GM23338 (cell line): ENCODE results near the gene EMD. TPM values are rescaled to one million over a fixed set of nuclear protein-coding genes. Genes with fewer than 3 reads are reported as not detected.

Experiments used
- ATAC-seq: fragments of 200-7000 bp; cut with Tn5 transposase; 3 replicates; pipeline ENCODE4 v1.9.1; 2020
- DNase-seq: peaks from one replicate; pipeline ENCODE4 v3.0.0-alpha.2; 2015; ENCODE audit warnings: low spot score
- H2AFZ ChIP-seq: fragments of 200-600 bp; sonication (generic); 2 replicates; pipeline ENCODE4 v1.8.0; 2016; ENCODE audit warnings: antibody characterized with exemption, mild to moderate bottlenecking, moderate library complexity
- H3F3A ChIP-seq: fragments of 200-600 bp; sonication (generic); replicated peaks from 2 replicates; pipeline ENCODE4 v1.8.0; 2017; ENCODE audit warnings: antibody characterized with exemption, mixed run types, low read depth
- H3K27ac ChIP-seq: fragments of 200-600 bp; sonication (generic); 2 replicates; pipeline ENCODE4 v1.6.1; 2016; ENCODE audit warnings: low read depth
- H3K27me3 ChIP-seq: fragments of 200-600 bp; sonication (generic); 2 replicates; pipeline ENCODE4 v1.8.0; 2016; ENCODE audit warnings: mild to moderate bottlenecking, mixed run types, moderate library complexity; ENCODE audit not compliant: insufficient read depth
- H3K36me3 ChIP-seq: fragments of 200-600 bp; sonication (generic); 2 replicates; pipeline ENCODE4 v1.8.0; 2016; ENCODE audit warnings: mild to moderate bottlenecking; ENCODE audit not compliant: insufficient read depth
- H3K4me1 ChIP-seq: fragments of 200-600 bp; sonication (generic); 2 replicates; pipeline ENCODE4 v1.8.0; 2016; ENCODE audit warnings: mild to moderate bottlenecking, moderate library complexity; ENCODE audit not compliant: insufficient read depth
- H3K4me2 ChIP-seq: fragments of 200-600 bp; sonication (generic); 2 replicates; pipeline ENCODE4 v1.7.1; 2017; ENCODE audit warnings: mixed run types
- H3K4me3 ChIP-seq: fragments of 200-600 bp; sonication (generic); 2 replicates; pipeline ENCODE4 v1.6.1; 2016; ENCODE audit warnings: mixed run types
- H3K79me2 ChIP-seq: fragments of 200-600 bp; sonication (generic); replicated peaks from 2 replicates; pipeline ENCODE4 v1.8.0; 2017; ENCODE audit warnings: mild to moderate bottlenecking; ENCODE audit not compliant: insufficient read depth
- H3K9me2 ChIP-seq: fragments of 200-600 bp; sonication (generic); 2 replicates; pipeline ENCODE4 v1.8.0; 2017; ENCODE audit not compliant: insufficient read depth
- H4K20me1 ChIP-seq: fragments of 200-600 bp; sonication (generic); replicated peaks from 2 replicates; pipeline ENCODE4 v1.8.0; 2017; ENCODE audit warnings: mild to moderate bottlenecking; ENCODE audit not compliant: insufficient read depth
- H3K27ac Mint-ChIP-seq: 2 replicates; pipeline ENCODE4 v1.8.0; 2020; ENCODE audit warnings: inconsistent platforms, mild to moderate bottlenecking, moderate library complexity, mixed read lengths
- H3K27me3 Mint-ChIP-seq: 3 replicates; pipeline ENCODE4 v1.8.0; 2022; ENCODE audit warnings: low read depth, mild to moderate bottlenecking, moderate library complexity, mixed read lengths, inconsistent platforms; ENCODE audit not compliant: insufficient read depth, poor library complexity
- H3K36me3 Mint-ChIP-seq: 3 replicates; pipeline ENCODE4 v1.8.0; 2021; ENCODE audit warnings: low read depth, mild to moderate bottlenecking, inconsistent platforms, moderate library complexity, mixed read lengths
- H3K4me1 Mint-ChIP-seq: 3 replicates; pipeline ENCODE4 v1.8.0; 2020; ENCODE audit warnings: mild to moderate bottlenecking, inconsistent platforms, mixed read lengths
- H3K4me3 Mint-ChIP-seq: 3 replicates; pipeline ENCODE4 v1.8.0; 2021; ENCODE audit warnings: moderate library complexity, mild to moderate bottlenecking, inconsistent platforms, mixed read lengths
- H3K9me3 Mint-ChIP-seq: 3 replicates; pipeline ENCODE4 v1.8.0; 2020; ENCODE audit warnings: moderate library complexity, mild to moderate bottlenecking, inconsistent platforms, mixed read lengths
- CTCF ChIP-seq, 2 experiments: fragments of 200-600 bp in 1 of 2; sonication (generic) in 1 of 2; conservative IDR thresholded peaks; 2 replicates each; pipeline versions ENCODE4 v1.5.1 to v1.6.1; 2016 to 2017; ENCODE audit warnings: antibody characterized with exemption in 2 of 2, low read depth in 2 of 2, mild to moderate bottlenecking in 2 of 2, moderate library complexity in 1 of 2
- EZH2 ChIP-seq: fragments of 200-600 bp; sonication (generic); IDR thresholded peaks from one replicate; pipeline ENCODE4 v1.8.0; 2017; ENCODE audit warnings: antibody characterized with exemption, mild to moderate bottlenecking, low read depth; ENCODE audit not compliant: unreplicated experiment
- EZH2phosphoT487 ChIP-seq: fragments of 200-600 bp; sonication (generic); IDR thresholded peaks from one replicate; pipeline ENCODE4 v1.8.1; 2018; ENCODE audit warnings: antibody characterized with exemption; ENCODE audit not compliant: unreplicated experiment
- JUNB ChIP-seq: IDR thresholded peaks from one replicate; pipeline ENCODE4 v1.6.1; 2016; ENCODE audit warnings: antibody characterized with exemption; ENCODE audit not compliant: unreplicated experiment
- POLR2AphosphoS5 ChIP-seq: IDR thresholded peaks from 2 replicates; pipeline ENCODE4 v1.6.1; 2016; ENCODE audit warnings: antibody characterized with exemption, low read depth
- REST ChIP-seq: IDR thresholded peaks from one replicate; pipeline ENCODE4 v1.6.1; 2018; ENCODE audit warnings: antibody characterized with exemption; ENCODE audit not compliant: unreplicated experiment
- ZNF114 ChIP-seq: fragments of 250-450 bp; sonication (Bioruptor Pico); IDR thresholded peaks from 2 replicates; pipeline ENCODE4 v1.5.0; 2020; ENCODE audit warnings: mild to moderate bottlenecking, moderate library complexity
- ZNF331 ChIP-seq: fragments of 250-450 bp; sonication (Bioruptor Pico); IDR thresholded peaks from 2 replicates; pipeline ENCODE4 v1.5.0; 2020; ENCODE audit warnings: low read depth, mild to moderate bottlenecking, moderate library complexity
- ZNF462 ChIP-seq: fragments of 250-450 bp; sonication (Bioruptor Pico); IDR thresholded peaks from 2 replicates; pipeline ENCODE4 v1.5.0; 2020; ENCODE audit warnings: mild to moderate bottlenecking, moderate library complexity
- polyA plus RNA-seq: library from polyadenylated mRNA; unstranded; fragments of >200 nt; fragmentation: Nextera tagmentation; extraction: Ambion mirVana; gene quantifications from 2 replicates; pipeline ENCODE4 v1.2.1, GENCODE V29; 2016
- total RNA-seq: library from RNA; depleted of rRNA; stranded (reverse); fragments of >200 nt; shearing (Covaris generic); gene quantifications from 2 replicates; pipeline ENCODE4 v1.2.3, GENCODE V29; 2014

EMD gene
- total and polyA plus RNA-seq, 2 experiments from 2014 or later = 74.2 to 78.6 TPM

DNA sequence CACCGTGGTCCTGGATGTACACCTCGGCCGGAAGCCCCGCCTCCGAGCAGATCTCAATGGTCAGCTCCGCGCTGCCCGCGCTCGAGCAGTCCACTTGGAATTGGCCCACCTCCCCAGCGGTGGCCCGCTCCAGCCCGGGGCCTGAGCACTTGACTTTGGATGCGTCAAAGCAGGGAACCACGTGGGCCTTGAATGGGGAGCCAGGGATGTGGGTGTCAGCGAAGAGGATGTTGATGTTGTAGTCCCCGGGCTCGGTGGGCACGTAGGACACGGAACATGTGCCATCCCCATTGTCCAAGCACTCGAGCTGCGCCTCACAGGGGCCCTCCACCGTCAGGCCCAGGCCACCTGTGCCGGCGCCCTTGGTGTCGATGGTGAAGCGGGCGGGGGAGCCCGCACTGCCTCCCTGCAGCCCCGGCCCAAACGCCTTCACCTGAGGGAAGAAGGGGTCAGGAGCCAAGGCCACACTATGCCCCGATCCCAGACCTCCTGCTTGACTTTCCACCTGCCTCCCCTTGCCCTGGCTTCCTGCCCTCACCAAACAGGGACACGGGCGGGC lies 18.9 kb upstream of the EMD start:
- no peaks in the 10 kb centered on the region for H3K27me3 ChIP-seq
- no peak overlapping the region for H3K4me3 ChIP-seq
- peaks cover 20% of the 10 kb centered on the region for H3K36me3 ChIP-seq
- Mint-ChIP-seq H3K36me3 (peaks cover 79% of the 10 kb centered on the region), H3K4me1 (no peaks in the 10 kb centered on the region; the same call in 2 of the 3 replicates), H3K27ac (no peak overlapping the region), H3K9me3 (no peaks in the 10 kb centered on the region; the same call in 2 of the 3 replicates), H3K4me3 (no peak overlapping the region), H3K27me3 (peaks cover 12% of the 10 kb centered on the region)
- H3K79me2 ChIP-seq = peaks cover 6% of the 10 kb centered on the region; the same call in 1 of the 2 replicates
- no peak overlapping the region for H2AFZ ChIP-seq
- H3K4me2 ChIP-seq = no peak overlapping the region
- no peak for ATAC-seq
- no peak for TF ChIP-seq POLR2AphosphoS5
- TF ChIP-seq EZH2 = no peak
- no peak for TF ChIP-seq EZH2phosphoT487
- no peak for TF ChIP-seq REST
- TF ChIP-seq ZNF331 (CRISPR knock-in tag) = no peak
- TF ChIP-seq ZNF114 (CRISPR knock-in tag) = no peak
- no peak for TF ChIP-seq ZNF462 (CRISPR knock-in tag)
- TF ChIP-seq JUNB = no peak
- TF ChIP-seq CTCF (conservative IDR thresholded peaks at IDR 0.05; ENCODE audit: low read depth in 2 of 2) = no peak
- H3K4me1 ChIP-seq = no peaks in the 10 kb centered on the region
- H3F3A ChIP-seq = no peaks in the 10 kb centered on the region
- no peaks in the 10 kb centered on the region for H3K9me2 ChIP-seq
- H3K27ac ChIP-seq = no peak overlapping the region
- no peaks in the 10 kb centered on the region for H4K20me1 ChIP-seq
- no peak for DNase-seq
